Endothelial cell of umbilical vein (primary cell): ENCODE data around the gene EFR3B. TPM values are rescaled to one million over a fixed set of nuclear protein-coding genes. Genes with fewer than 3 reads are reported as not detected.

Experiments
- BruUV-seq: library from RNA; stranded (reverse); fragments of 400-500 nt; replicated peaks from 2 replicates; lab custom pipeline; 2021; lab: Mats Ljungman, UMichigan
- CTCF ChIA-PET: fragments of 300-600, 350-600 bp; sonication (Branson Sonifier 250); formaldehyde crosslinking; loops from one replicate; lab custom pipeline; 2021; ENCODE audit warnings: antibody characterized with exemption, inconsistent platforms; lab: Charles Lee
- POLR2A ChIA-PET: fragments of 300-600, 350-600 bp; sonication (Branson Sonifier 250); formaldehyde crosslinking; loops from one replicate; lab custom pipeline; 2021; ENCODE audit warnings: antibody characterized with exemption, inconsistent platforms; lab: Charles Lee
- DNase-seq: peaks from one replicate; pipeline ENCODE4 v3.0.0-alpha.2; 2011; ENCODE audit warnings: low read depth, low spot score
- FAIRE-seq: peaks from 2 replicates; lab custom pipeline; 2011; peaks lifted over from hg19 to GRCh38; lab: Jason Lieb, UNC
- H2AFZ ChIP-seq: 2 replicates; pipeline ENCODE4 v1.6.0; 2012; ENCODE audit warnings: low read depth, low read length, control low read depth, inconsistent platforms
- H3K27ac ChIP-seq: 2 replicates; pipeline ENCODE4 v1.5.1; 2011; ENCODE audit warnings: low read depth, mild to moderate bottlenecking, control low read depth, low read length, moderate library complexity; ENCODE audit not compliant: insufficient read depth
- H3K27me3 ChIP-seq, 2 experiments: 2 replicates each; pipeline versions ENCODE4 v1.6.0 to v1.6.1; 2011; ENCODE audit warnings: low read length in 2 of 2, mixed read lengths in 1 of 2; ENCODE audit not compliant: control insufficient read depth in 2 of 2, insufficient read depth in 2 of 2
- H3K36me3 ChIP-seq, 2 experiments: 2 replicates in 1 of 2; 3 replicates in 1 of 2; pipeline ENCODE4 v1.5.1; 2011; ENCODE audit warnings: low read length in 2 of 2, mild to moderate bottlenecking in 1 of 2, moderate library complexity in 1 of 2; ENCODE audit not compliant: control insufficient read depth in 2 of 2, insufficient read depth in 2 of 2; ENCODE audit errors: extremely low read depth in 1 of 2
- H3K4me1 ChIP-seq: 3 replicates; pipeline ENCODE4 v1.5.1; 2011; ENCODE audit warnings: mild to moderate bottlenecking, low read length; ENCODE audit not compliant: control insufficient read depth, insufficient read depth; ENCODE audit errors: extremely low read depth
- H3K4me2 ChIP-seq: 2 replicates; pipeline ENCODE4 v1.6.1; 2011; ENCODE audit warnings: low read length, control low read depth, mixed read lengths; ENCODE audit not compliant: insufficient read depth
- H3K4me3 ChIP-seq, 3 experiments: fragments of 200-600 bp in 1 of 3; sonication (generic), shearing (Covaris generic) in 1 of 3; replicated peaks in 1 of 3; 2 replicates each; pipeline ENCODE4 v1.5.1; 2011 to 2016; ENCODE audit warnings: control low read depth in 3 of 3, low read length in 3 of 3, mild to moderate bottlenecking in 2 of 3, inconsistent platforms in 1 of 3, low read depth in 1 of 3, moderate library complexity in 1 of 3; ENCODE audit not compliant: insufficient read depth in 1 of 3
- H3K79me2 ChIP-seq: 2 replicates; pipeline ENCODE4 v1.6.0; 2012; ENCODE audit warnings: low read length, inconsistent platforms; ENCODE audit not compliant: control insufficient read depth, insufficient read depth
- H3K9ac ChIP-seq: replicated peaks from 2 replicates; pipeline ENCODE3; 2011; ENCODE audit warnings: low read length, control low read depth; ENCODE audit not compliant: insufficient read depth; ENCODE audit errors: extremely low read depth
- H3K9me1 ChIP-seq: replicated peaks from 3 replicates; pipeline ENCODE4 v1.6.0; 2011; ENCODE audit warnings: mild to moderate bottlenecking, low read length; ENCODE audit not compliant: control insufficient read depth, insufficient read depth; ENCODE audit errors: extremely low read depth
- H3K9me3 ChIP-seq: replicated peaks from 2 replicates; pipeline ENCODE4 v1.5.1; 2012; ENCODE audit warnings: low read length, inconsistent platforms; ENCODE audit not compliant: control insufficient read depth, insufficient read depth
- H4K20me1 ChIP-seq: replicated peaks from 2 replicates; pipeline ENCODE3; 2011; ENCODE audit warnings: mild to moderate bottlenecking, low read length; ENCODE audit not compliant: control insufficient read depth, insufficient read depth; ENCODE audit errors: extremely low read depth
- EZH2 ChIP-seq: IDR thresholded peaks from 2 replicates; pipeline ENCODE4 v1.6.1; 2012; ENCODE audit warnings: borderline replicate concordance, low read depth, mild to moderate bottlenecking, moderate library complexity, low read length, inconsistent platforms; ENCODE audit not compliant: severe bottlenecking
- FOS ChIP-seq: IDR thresholded peaks from 2 replicates; pipeline ENCODE4 v1.6.1; 2011; ENCODE audit warnings: mild to moderate bottlenecking, low read length, moderate library complexity, borderline replicate concordance; ENCODE audit not compliant: insufficient read depth
- GATA2 ChIP-seq: IDR thresholded peaks from 2 replicates; pipeline ENCODE4 v1.7.0; 2011; ENCODE audit warnings: low read depth, mild to moderate bottlenecking, moderate library complexity, mixed read lengths, low read length; ENCODE audit not compliant: insufficient read length, insufficient read depth
- JUN ChIP-seq: IDR thresholded peaks from 2 replicates; pipeline ENCODE4 v1.6.1; 2011; ENCODE audit warnings: borderline replicate concordance, low read depth; ENCODE audit not compliant: insufficient read length, insufficient read depth
- MYC ChIP-seq: IDR thresholded peaks from one replicate; pipeline ENCODE4 v1.6.1; 2011; ENCODE audit warnings: mild to moderate bottlenecking, low read depth, low read length
- POLR2A ChIP-seq: IDR thresholded peaks from 2 replicates; pipeline ENCODE4 v1.6.1; 2012; ENCODE audit warnings: low read depth, mild to moderate bottlenecking, control low read depth, low read length
- POLR2AphosphoS5 ChIP-seq: IDR thresholded peaks from 2 replicates; pipeline ENCODE4 v1.6.1; 2012; ENCODE audit warnings: low read depth, mild to moderate bottlenecking, control low read depth, low read length, moderate library complexity; ENCODE audit not compliant: insufficient read depth
- dilution Hi-C: fragments of 300-500 bp; cut with MboI; formaldehyde crosslinking; loops from one replicate; pipeline ENCODE4 v1.15.0; 2019; ENCODE audit warnings: low sequenced_read_pairs; ENCODE audit not compliant: extremely low pct_ligation_motif_present
- intact Hi-C: fragments of 100-400 bp; cut with micrococcal nuclease; formaldehyde crosslinking; loops from one replicate; pipeline ENCODE4 v1.10.0; 2022
- polyA plus RNA-seq, 4 experiments: library from polyadenylated mRNA; depleted of rRNA in 3 of 4; stranded (reverse) in 3 of 4; unstranded in 1 of 4; fragments of >200 nt; gene quantifications; 2 replicates each; pipeline versions ENCODE4 v1.2.1 to v1.2.3, GENCODE V29; 2011 to 2012; ENCODE audit warnings: missing spikeins in 1 of 4
- total RNA-seq: library from RNA; stranded (reverse); gene quantifications from 2 replicates; pipeline ENCODE4 v1.2.3, GENCODE V29; 2021
- TF ChIP-seq, protein P1 (sequence below): IDR thresholded peaks from 2 replicates; pipeline ENCODE4 v1.6.1; 2011; ENCODE audit not compliant: insufficient read depth, insufficient read length
- TF ChIP-seq, protein P2 (sequence below), 2 donors: IDR thresholded peaks; 1 replicate in 1 of 2; 2 replicates in 1 of 2; pipeline ENCODE4 v1.5.1; 2011; ENCODE audit warnings: low read length in 2 of 2, mild to moderate bottlenecking in 2 of 2, moderate library complexity in 2 of 2, control low read depth in 1 of 2, inconsistent platforms in 1 of 2, low read depth in 1 of 2; ENCODE audit not compliant: insufficient read depth in 1 of 2; ENCODE audit errors: extremely low read depth in 1 of 2

The EFR3B gene
- total and polyA plus RNA-seq, 2 donors (not counting 3 experiments of a cell fraction or from before 2014, with no cell fraction given) = 0.15 to 0.77 TPM

- intact Hi-C loops = loop anchor here (5.0 to 10.0 kb wide), 2 partner anchors 156 to 584 kb away; partner anchors contain the start of gene EFR3B
- Histone ChIP-seq H3K27me3 (no peaks in the 10 kb centered on the region), H4K20me1 (no peaks in the 10 kb centered on the region), H3K9ac (no peak overlapping the region), H3K27ac (no peak overlapping the region), H3K9me1 (no peaks in the 10 kb centered on the region), H3K4me2 (no peak overlapping the region), H3K36me3 (no peaks in the 10 kb centered on the region), H3K9me3 (no peaks in the 10 kb centered on the region), H3K79me2 (no peaks in the 10 kb centered on the region), H3K4me3 (no peak overlapping the region), H3K4me1 (no peaks in the 10 kb centered on the region), H2AFZ (no peak overlapping the region)
- DNase-seq (no peak), FAIRE-seq (no peak)
- POLR2A ChIA-PET = no interaction called here
- BruUV-seq = no TSS peak
- TF ChIP-seq, protein P1, sequence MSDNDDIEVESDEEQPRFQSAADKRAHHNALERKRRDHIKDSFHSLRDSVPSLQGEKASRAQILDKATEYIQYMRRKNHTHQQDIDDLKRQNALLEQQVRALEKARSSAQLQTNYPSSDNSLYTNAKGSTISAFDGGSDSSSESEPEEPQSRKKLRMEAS = no peak
- TF ChIP-seq GATA2 = no peak
- TF ChIP-seq POLR2AphosphoS5 = no peak
- TF ChIP-seq, protein P2, sequence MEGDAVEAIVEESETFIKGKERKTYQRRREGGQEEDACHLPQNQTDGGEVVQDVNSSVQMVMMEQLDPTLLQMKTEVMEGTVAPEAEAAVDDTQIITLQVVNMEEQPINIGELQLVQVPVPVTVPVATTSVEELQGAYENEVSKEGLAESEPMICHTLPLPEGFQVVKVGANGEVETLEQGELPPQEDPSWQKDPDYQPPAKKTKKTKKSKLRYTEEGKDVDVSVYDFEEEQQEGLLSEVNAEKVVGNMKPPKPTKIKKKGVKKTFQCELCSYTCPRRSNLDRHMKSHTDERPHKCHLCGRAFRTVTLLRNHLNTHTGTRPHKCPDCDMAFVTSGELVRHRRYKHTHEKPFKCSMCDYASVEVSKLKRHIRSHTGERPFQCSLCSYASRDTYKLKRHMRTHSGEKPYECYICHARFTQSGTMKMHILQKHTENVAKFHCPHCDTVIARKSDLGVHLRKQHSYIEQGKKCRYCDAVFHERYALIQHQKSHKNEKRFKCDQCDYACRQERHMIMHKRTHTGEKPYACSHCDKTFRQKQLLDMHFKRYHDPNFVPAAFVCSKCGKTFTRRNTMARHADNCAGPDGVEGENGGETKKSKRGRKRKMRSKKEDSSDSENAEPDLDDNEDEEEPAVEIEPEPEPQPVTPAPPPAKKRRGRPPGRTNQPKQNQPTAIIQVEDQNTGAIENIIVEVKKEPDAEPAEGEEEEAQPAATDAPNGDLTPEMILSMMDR (IDR thresholded peaks at IDR 0.05; ENCODE audit: extremely low read depth in 1 of 2, insufficient read depth in 1 of 2, low read depth in 1 of 2, low read length in 2 of 2) = no peak
- no peak for TF ChIP-seq EZH2
- TF ChIP-seq POLR2A = no peak
- TF ChIP-seq MYC = no peak
- TF ChIP-seq FOS = no peak
- TF ChIP-seq JUN = no peak
- dilution Hi-C loops = no loop called here
- CTCF ChIA-PET = interaction anchor here (1.0 kb wide), 1 partner anchor 223 kb away, joined by 3 read pairs; no protein-coding TSS in a partner anchor
Measured at GRCh38 chr2:25198576-25198975, 156.7 kb downstream of the EFR3B start.
